Panc1 (cell line): ENCODE results near the gene RGS17. TPM values are rescaled to one million over a fixed set of nuclear protein-coding genes. Genes with fewer than 3 reads are reported as not detected.

Source experiments
- ATAC-seq: fragments of 200-7000 bp; cut with Tn5 transposase; 2 replicates; pipeline ENCODE4 v1.9.1; 2020; ENCODE audit warnings: mild to moderate bottlenecking, moderate library complexity
- BruUV-seq: library from RNA; stranded (reverse); fragments of 400-500 nt; replicated peaks from 2 replicates; lab custom pipeline; 2021; lab: Mats Ljungman, UMichigan
- CTCF ChIA-PET: fragments of 300-600 bp; sonication (Branson Sonifier 250); formaldehyde crosslinking; loops from one replicate; lab custom pipeline; 2022; ENCODE audit warnings: antibody characterized with exemption; lab: Charles Lee
- POLR2A ChIA-PET: fragments of 300-600 bp; sonication (Branson Sonifier 250); formaldehyde crosslinking; loops from one replicate; lab custom pipeline; 2022; ENCODE audit warnings: antibody characterized with exemption; lab: Charles Lee
- DNase-seq: peaks from one replicate; pipeline ENCODE4 v3.0.0-alpha.2; 2010; ENCODE audit warnings: low read depth, low spot score
- H3K27ac ChIP-seq: 2 replicates; pipeline ENCODE4 v1.5.1; 2011; ENCODE audit warnings: mild to moderate bottlenecking, low read length, inconsistent platforms
- H3K27me3 ChIP-seq: fragments of 200-500 bp; sonication (Bioruptor generic); 2 replicates; pipeline ENCODE4 v1.6.0; 2014; ENCODE audit warnings: low read length, inconsistent platforms; ENCODE audit not compliant: control insufficient read depth, insufficient read depth
- H3K36me3 ChIP-seq: fragments of 200-500 bp; sonication (Bioruptor generic); 2 replicates; pipeline ENCODE4 v1.5.1; 2014; ENCODE audit warnings: inconsistent platforms, mild to moderate bottlenecking, low read length, moderate library complexity; ENCODE audit not compliant: control insufficient read depth, insufficient read depth
- H3K4me1 ChIP-seq: 2 replicates; pipeline ENCODE4 v1.5.1; 2011; ENCODE audit warnings: inconsistent platforms, mild to moderate bottlenecking, low read length, moderate library complexity; ENCODE audit not compliant: control insufficient read depth, insufficient read depth
- H3K4me3 ChIP-seq, 2 experiments: 2 replicates each; pipeline ENCODE4 v1.5.1; 2011 to 2012; ENCODE audit warnings: low read depth in 2 of 2, low read length in 2 of 2, mild to moderate bottlenecking in 2 of 2, inconsistent platforms in 1 of 2, moderate library complexity in 1 of 2
- H3K9me3 ChIP-seq: fragments of 200-500 bp; sonication (Bioruptor generic); 2 replicates; pipeline ENCODE4 v1.5.1; 2014; ENCODE audit warnings: low read depth, mild to moderate bottlenecking, inconsistent platforms, low read length, moderate library complexity; ENCODE audit not compliant: control insufficient read depth, insufficient read depth
- POLR2AphosphoS5 ChIP-seq: IDR thresholded peaks from 2 replicates; pipeline ENCODE4 v1.6.1; 2012; ENCODE audit warnings: mild to moderate bottlenecking, low read depth, low read length, moderate library complexity
- SIN3A ChIP-seq: IDR thresholded peaks from 2 replicates; pipeline ENCODE4 v1.6.1; 2012; ENCODE audit warnings: low read depth, mild to moderate bottlenecking, low read length, moderate library complexity, borderline replicate concordance; ENCODE audit not compliant: insufficient read depth
- TCF7L2 ChIP-seq: IDR thresholded peaks from 2 replicates; pipeline ENCODE4 v1.6.1; 2011; ENCODE audit warnings: mild to moderate bottlenecking, low read depth, low read length, inconsistent platforms
- in situ Hi-C: cut with HindIII; loops from 2 replicates; pipeline ENCODE4 v1.10.0; 2016; ENCODE audit warnings: low sequenced_read_pairs, low pct_unique_long_range_greater_than_20kb
- intact Hi-C: fragments of 100-400 bp; cut with micrococcal nuclease; formaldehyde crosslinking; loops from one replicate; pipeline ENCODE4 v1.10.0; 2022; ENCODE audit not compliant: unreplicated experiment
- total RNA-seq: library from RNA; stranded (reverse); gene quantifications from one replicate; pipeline ENCODE4 v1.2.1, GENCODE V29; 2021; ENCODE audit not compliant: unreplicated experiment
- TF ChIP-seq, protein P1 (sequence below), 2 experiments: IDR thresholded peaks; 2 replicates each; pipeline ENCODE4 v1.6.1; 2011 to 2012; ENCODE audit warnings: low read depth in 2 of 2, control low read depth in 1 of 2, low read length in 1 of 2, mild to moderate bottlenecking in 1 of 2, moderate library complexity in 1 of 2; ENCODE audit not compliant: insufficient read depth in 1 of 2
- TF ChIP-seq, protein P2 (sequence below): fragments of 450-650 bp; IDR thresholded peaks from 2 replicates; pipeline ENCODE4 v1.5.1; 2017; ENCODE audit warnings: mild to moderate bottlenecking

The RGS17 gene
- total RNA-seq, 1 experiment from 2014 or later = 8.7 TPM

DNA sequence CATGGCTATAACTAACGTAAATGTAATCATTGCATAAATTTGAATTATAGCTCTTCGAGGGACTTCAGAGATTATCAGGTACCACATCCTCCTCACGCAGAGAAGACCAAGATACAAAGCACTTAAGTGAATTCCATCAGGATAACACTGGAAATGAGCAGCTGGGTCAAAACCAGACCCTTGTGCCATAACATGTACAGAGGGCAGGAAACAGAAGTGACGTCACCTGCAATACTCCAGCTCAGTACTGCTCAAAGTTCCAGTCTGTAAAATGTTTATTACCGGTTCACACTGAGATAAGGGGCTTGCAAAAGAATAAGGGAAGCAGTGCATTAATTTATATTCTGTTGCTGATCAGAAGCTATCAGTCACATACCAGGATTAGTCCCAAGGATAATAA lies 45.8 kb downstream of the RGS17 start:
- peaks cover 8% of the 10 kb centered on the region; the same call in 1 of the 2 replicates for H3K4me1 ChIP-seq
- intact Hi-C loops (no loop called here), in situ Hi-C loops (no loop called here)
- no peaks in the 10 kb centered on the region for H3K36me3 ChIP-seq
- H3K27me3 ChIP-seq = no peaks in the 10 kb centered on the region
- H3K27ac ChIP-seq = no peak overlapping the region
- CTCF ChIA-PET = no interaction called here
- TF ChIP-seq, protein P1, sequence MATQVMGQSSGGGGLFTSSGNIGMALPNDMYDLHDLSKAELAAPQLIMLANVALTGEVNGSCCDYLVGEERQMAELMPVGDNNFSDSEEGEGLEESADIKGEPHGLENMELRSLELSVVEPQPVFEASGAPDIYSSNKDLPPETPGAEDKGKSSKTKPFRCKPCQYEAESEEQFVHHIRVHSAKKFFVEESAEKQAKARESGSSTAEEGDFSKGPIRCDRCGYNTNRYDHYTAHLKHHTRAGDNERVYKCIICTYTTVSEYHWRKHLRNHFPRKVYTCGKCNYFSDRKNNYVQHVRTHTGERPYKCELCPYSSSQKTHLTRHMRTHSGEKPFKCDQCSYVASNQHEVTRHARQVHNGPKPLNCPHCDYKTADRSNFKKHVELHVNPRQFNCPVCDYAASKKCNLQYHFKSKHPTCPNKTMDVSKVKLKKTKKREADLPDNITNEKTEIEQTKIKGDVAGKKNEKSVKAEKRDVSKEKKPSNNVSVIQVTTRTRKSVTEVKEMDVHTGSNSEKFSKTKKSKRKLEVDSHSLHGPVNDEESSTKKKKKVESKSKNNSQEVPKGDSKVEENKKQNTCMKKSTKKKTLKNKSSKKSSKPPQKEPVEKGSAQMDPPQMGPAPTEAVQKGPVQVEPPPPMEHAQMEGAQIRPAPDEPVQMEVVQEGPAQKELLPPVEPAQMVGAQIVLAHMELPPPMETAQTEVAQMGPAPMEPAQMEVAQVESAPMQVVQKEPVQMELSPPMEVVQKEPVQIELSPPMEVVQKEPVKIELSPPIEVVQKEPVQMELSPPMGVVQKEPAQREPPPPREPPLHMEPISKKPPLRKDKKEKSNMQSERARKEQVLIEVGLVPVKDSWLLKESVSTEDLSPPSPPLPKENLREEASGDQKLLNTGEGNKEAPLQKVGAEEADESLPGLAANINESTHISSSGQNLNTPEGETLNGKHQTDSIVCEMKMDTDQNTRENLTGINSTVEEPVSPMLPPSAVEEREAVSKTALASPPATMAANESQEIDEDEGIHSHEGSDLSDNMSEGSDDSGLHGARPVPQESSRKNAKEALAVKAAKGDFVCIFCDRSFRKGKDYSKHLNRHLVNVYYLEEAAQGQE (IDR thresholded peaks at IDR 0.05; ENCODE audit: insufficient read depth in 1 of 2, low read depth in 2 of 2, low read length in 1 of 2) = no peak
- TF ChIP-seq TCF7L2 = no peak
- TF ChIP-seq SIN3A = no peak
- TF ChIP-seq, protein P2, sequence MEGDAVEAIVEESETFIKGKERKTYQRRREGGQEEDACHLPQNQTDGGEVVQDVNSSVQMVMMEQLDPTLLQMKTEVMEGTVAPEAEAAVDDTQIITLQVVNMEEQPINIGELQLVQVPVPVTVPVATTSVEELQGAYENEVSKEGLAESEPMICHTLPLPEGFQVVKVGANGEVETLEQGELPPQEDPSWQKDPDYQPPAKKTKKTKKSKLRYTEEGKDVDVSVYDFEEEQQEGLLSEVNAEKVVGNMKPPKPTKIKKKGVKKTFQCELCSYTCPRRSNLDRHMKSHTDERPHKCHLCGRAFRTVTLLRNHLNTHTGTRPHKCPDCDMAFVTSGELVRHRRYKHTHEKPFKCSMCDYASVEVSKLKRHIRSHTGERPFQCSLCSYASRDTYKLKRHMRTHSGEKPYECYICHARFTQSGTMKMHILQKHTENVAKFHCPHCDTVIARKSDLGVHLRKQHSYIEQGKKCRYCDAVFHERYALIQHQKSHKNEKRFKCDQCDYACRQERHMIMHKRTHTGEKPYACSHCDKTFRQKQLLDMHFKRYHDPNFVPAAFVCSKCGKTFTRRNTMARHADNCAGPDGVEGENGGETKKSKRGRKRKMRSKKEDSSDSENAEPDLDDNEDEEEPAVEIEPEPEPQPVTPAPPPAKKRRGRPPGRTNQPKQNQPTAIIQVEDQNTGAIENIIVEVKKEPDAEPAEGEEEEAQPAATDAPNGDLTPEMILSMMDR = no peak
- no peak for TF ChIP-seq POLR2AphosphoS5
- ATAC-seq (no peak), DNase-seq (no peak)
- no TSS peak for BruUV-seq
- no peak overlapping the region for H3K4me3 ChIP-seq
- POLR2A ChIA-PET = no interaction called here
- H3K9me3 ChIP-seq = peaks cover 4% of the 10 kb centered on the region; the same call in 1 of the 2 replicates

DNA sequence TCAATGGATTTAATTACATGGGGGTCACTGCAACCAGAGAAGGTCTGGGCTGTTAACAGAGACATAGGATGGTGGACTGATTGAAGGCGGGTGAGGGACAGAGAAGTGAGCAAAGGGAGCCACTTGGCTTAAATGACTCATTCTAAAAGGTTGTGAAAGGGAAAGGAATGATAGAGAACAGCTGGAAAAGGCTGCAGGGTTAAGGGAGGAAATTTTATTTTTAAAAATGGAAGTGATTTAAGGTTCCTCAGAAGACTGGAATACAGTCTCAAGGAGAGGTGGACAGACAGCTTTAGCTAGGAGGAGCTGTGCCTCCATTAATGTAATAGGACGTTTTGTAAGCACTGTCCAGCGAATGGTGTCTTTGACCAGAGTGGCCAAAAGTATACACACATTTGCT lies 46.7 kb downstream of the RGS17 start:
- Histone ChIP-seq H3K27me3 (no peaks in the 10 kb centered on the region), H3K27ac (no peak overlapping the region), H3K9me3 (peaks cover 4% of the 10 kb centered on the region; the same call in 1 of the 2 replicates), H3K4me3 (no peak overlapping the region), H3K4me1 (peaks cover 4% of the 10 kb centered on the region; the same call in 1 of the 2 replicates), H3K36me3 (no peaks in the 10 kb centered on the region)
- POLR2A ChIA-PET = no interaction called here
- CTCF ChIA-PET = no interaction called here
- no TSS peak for BruUV-seq
- no peak for DNase-seq
- in situ Hi-C loops = no loop called here
- intact Hi-C loops = no loop called here
- no peak for TF ChIP-seq TCF7L2
- TF ChIP-seq, protein P2 = peak; percentile 7; the same call in 1 of the 2 replicates
- no peak for ATAC-seq
